Hepatocyte (in vitro differentiated cells): ENCODE data around the gene PAXX.
"Not testable (repeated sequence)": the region's sequence is repeated elsewhere in the genome, so short reads cannot be mapped to it uniquely, and the experiment has no call there.

Experiments
- CTCF ChIP-seq: fragments of 200-600 bp; sonication (generic); IDR thresholded peaks from 2 replicates; pipeline ENCODE4 v1.5.1; 2016; ENCODE audit warnings: antibody characterized with exemption, mild to moderate bottlenecking; ENCODE audit not compliant: poor library complexity
- EZH2phosphoT487 ChIP-seq: fragments of 200-600 bp; sonication (generic); IDR thresholded peaks from one replicate; pipeline ENCODE4 v1.6.1; 2018; ENCODE audit warnings: antibody characterized with exemption, mild to moderate bottlenecking, low read depth, moderate library complexity; ENCODE audit not compliant: unreplicated experiment, severe bottlenecking

- TF ChIP-seq CTCF, EZH2phosphoT487: not testable (repeated sequence)
Observed at GRCh38 chr9:137033481-137033880, 41.3 kb downstream of the PAXX start.
